AG09309 (cell line): Measurements from ENCODE around the gene DMAC2.

Experiments
- DNase-seq: peaks from one replicate; pipeline ENCODE4 v3.0.0-alpha.2; 2010; ENCODE audit warnings: low read depth
- H3K4me3 ChIP-seq: 2 replicates; pipeline ENCODE4 v1.5.1; 2011; ENCODE audit warnings: mild to moderate bottlenecking, low read depth, low read length, moderate library complexity; ENCODE audit not compliant: control insufficient read depth
- TF ChIP-seq, protein P1 (sequence below): IDR thresholded peaks from 2 replicates; pipeline ENCODE4 v1.5.1; 2011; ENCODE audit warnings: mild to moderate bottlenecking, low read depth, low read length, inconsistent platforms; ENCODE audit not compliant: insufficient read depth, control insufficient read depth; ENCODE audit errors: missing control alignments

DMAC2 gene

DNA sequence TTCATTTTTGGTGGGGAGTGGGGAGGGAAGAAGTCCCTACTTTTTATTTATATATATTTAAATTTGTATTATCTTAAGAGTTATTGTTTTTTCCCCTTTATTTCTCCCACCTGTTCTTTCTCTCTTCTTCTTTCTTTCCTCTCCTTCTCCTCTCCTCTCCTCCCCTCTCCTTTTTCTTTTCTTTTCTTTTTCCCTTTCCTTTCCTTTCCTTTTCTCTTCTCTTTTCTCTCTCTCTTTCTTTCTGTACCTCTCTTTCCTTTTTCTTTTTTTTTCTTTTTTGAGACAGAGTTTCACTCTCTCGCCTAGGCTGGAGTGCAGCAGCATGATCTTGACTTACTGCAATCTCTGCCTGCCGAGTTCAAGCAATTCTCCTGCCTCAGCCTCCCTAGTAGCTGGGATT, 40.2 kb downstream of the DMAC2 start:
- DNase-seq: no peak
- TF ChIP-seq, protein P1, sequence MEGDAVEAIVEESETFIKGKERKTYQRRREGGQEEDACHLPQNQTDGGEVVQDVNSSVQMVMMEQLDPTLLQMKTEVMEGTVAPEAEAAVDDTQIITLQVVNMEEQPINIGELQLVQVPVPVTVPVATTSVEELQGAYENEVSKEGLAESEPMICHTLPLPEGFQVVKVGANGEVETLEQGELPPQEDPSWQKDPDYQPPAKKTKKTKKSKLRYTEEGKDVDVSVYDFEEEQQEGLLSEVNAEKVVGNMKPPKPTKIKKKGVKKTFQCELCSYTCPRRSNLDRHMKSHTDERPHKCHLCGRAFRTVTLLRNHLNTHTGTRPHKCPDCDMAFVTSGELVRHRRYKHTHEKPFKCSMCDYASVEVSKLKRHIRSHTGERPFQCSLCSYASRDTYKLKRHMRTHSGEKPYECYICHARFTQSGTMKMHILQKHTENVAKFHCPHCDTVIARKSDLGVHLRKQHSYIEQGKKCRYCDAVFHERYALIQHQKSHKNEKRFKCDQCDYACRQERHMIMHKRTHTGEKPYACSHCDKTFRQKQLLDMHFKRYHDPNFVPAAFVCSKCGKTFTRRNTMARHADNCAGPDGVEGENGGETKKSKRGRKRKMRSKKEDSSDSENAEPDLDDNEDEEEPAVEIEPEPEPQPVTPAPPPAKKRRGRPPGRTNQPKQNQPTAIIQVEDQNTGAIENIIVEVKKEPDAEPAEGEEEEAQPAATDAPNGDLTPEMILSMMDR: no peak
- H3K4me3 ChIP-seq: no peak overlapping the region

DNA sequence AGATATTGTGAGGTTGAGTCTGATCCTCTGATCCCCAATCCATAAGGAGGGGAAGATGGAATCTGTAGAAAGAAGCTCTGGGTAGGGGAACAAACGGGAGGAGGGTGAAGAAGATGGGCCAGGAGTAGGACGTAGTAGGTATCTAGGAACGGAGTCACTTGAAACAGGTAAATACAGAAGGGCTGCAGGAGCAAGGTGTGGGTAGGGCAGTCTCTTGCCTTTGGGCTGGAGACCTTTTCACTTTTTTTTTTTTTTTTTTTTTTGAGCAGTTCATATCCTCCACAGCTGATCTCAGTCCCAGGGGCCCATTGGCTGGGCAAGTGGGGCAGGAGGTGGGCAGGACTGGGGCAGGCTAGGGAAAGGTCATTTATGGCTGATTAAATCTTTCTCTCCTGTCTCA, 40.6 kb downstream of the DMAC2 start:
- TF ChIP-seq, protein P1: no peak
- DNase-seq: no peak
- H3K4me3 ChIP-seq: peak overlapping the region; percentile 88; the same call in 1 of the 2 replicates

DNA sequence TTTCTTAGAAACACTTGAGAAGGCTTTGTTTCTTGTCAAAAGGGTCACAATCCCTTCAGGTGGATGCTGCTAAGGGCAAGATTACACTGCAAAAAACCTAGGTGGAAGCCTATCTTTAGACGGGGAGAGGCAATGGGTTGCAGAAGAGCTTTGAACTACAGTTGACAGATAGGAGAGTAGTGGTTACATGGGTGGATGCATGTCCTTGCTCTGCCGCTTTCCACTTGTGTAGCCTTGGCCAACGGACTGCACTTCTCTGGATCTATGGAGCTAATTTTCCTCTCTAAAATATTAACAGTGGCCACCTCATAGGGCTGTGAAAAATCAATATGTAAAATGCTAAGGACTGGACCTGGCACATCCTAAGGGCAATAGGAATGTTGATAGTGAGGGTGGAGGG, 41.1 kb downstream of the DMAC2 start:
- no peak for DNase-seq
- peak overlapping the region; percentile 88 for H3K4me3 ChIP-seq
- TF ChIP-seq, protein P1: no peak

DNA sequence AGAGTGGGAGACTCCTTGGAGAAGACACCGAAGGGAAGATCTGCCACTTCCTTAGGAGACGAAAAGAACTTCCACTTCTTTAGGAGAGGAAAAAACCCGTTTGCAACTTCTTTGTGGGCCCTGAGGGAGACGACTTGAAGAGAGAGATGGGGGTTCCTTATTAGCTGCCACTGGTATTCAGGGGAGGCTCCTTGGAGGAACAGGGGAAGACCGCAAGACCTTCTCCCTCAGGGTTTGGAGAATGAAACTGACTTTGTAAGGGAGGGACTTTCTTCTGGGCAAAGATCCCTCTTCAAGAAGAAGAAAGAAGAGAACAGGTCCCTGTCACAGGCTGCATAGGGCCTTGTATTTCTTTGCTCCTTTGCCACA, 41.7 kb downstream of the DMAC2 start:
- TF ChIP-seq, protein P1: no peak
- peak overlapping the region; percentile 88 for H3K4me3 ChIP-seq

DNA sequence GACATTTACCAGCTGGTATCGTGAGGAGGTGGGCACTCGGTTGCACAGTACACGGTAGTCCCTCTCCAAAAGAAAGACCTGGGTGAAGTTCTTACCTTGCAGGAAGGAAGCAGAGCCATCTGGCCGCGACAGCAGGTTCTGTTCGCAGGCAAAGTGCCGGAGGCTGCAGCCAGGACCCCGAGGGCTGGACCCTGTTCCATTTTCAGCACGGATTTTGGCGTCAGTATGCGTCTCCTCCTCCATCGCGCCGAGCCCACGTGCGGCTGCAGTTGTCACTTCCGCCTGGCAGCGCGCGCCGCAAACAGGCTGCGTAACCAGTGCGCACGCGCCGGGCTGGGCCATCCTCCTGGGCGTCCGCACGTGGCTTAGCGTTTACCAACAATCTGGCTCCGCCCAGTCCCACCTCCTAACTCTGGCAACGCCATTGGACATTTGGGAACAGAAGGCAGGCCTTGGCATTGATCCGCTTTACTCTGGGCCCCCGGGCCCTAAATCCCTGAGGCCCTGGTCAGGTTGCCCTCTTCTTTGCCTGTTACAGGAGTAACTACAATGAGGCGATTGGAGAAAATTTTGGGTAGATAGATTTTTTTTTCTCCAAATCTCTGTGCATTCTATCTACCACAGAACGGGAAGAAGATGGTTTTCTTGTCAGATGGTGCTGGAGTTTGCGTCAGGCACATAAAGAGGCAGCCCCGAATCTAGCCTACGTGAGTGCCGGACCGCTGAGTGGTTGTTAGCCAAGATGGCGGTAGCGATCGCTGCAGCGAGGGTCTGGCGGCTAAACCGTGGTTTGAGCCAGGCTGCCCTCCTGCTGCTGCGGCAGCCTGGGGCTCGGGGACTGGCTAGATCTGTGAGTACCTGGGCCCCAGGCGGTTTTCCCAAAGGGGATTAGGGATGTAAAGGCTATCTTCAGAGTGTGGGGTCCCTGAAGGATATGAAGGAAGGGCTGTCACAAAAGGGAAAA, 42.3 kb downstream of the DMAC2 start, which contains the start of the genes BCKDHA and EXOSC5:
TSS of gene BCKDHA (plus strand) at position 733 of the 964 bp plus-strand sequence. CDS start at position 743, 10 bp downstream.
TSS of gene EXOSC5 (minus strand) at position 274 of the 964 bp plus-strand sequence. CDS start at position 243, 31 bp downstream.
- TF ChIP-seq, protein P1: no peak
- peak within 1 kb of the TSS; percentile 88 for H3K4me3 ChIP-seq
- DNase-seq: peak; percentile 99

More for the DNA sequence above, 41.7 kb downstream of the DMAC2 start:
- no peak for DNase-seq

DNA sequence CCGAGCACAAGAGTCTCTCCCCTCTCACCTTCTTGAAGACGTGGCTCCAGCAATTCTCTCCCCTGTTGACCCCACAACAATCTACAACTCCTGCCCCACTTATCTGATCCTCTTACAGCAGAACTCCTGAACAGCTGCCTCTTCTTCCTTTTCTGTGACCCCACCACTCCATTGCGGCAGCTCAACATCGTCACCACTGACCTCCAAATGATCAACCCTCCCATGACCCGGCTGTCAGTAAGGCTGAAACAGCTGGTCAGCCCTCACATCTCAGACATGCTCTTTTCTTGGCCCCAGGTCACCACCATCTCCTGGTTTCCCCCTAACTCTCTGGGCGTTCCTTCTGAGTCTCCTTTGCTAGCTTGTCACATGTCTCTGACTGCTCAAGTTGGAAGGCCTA, 44.4 kb downstream of the DMAC2 start:
- TF ChIP-seq, protein P1: no peak
- H3K4me3 ChIP-seq: no peak overlapping the region
- DNase-seq: no peak
